NCI-H1436 treated with DMSO at 0.1 percent for 48 hours (cell line): ENCODE results near the gene PDGFRB.

Experiments used
- DNase-seq: peaks from one replicate; lab custom pipeline; 2025; lab: John Stamatoyannopoulos, UW

Gene PDGFRB

DNA sequence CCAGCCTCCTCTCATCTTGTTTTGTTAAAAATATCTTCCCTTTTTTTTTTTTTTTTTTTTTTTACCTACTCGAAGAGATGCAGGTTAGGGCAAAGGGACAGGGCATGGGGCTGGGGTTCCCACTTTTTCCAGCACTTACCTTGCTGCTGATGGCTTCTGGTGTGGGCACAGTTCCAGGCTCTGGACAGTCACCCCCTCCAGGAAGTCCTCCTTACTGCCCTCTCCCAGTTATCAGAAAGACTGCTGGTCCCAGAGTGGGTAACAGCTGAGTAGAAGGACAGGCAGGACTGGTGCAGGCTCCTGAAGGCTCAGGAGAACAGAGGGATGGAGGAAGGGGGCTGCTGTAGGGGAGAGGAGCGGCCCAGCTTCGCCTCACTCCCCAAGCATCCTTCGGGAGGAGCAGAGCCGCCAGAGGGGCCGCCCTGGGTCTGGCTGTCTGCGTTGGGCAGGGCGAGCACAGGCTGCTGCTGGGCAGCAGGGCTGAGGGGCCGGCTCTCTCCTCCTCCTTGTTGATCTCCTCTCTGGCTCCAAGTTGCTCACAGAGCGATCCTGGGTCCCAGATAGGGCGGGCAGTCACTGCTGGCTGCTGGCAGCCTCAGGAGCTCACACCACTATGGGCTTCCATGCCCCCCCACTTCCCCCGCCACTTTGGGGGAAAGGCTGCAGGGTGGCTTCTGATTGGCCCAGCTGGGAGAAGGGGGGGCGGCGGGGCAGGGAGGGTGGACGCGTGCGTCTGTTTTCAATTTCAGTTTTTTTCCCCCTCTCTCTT is at the start of gene PDGFRB:
Gene PDGFRB, minus strand, starts transcription at position 588 of the 769 bp plus-strand sequence. CDS start 18,798 bp downstream, outside the sequence.
- no peak for DNase-seq

DNA sequence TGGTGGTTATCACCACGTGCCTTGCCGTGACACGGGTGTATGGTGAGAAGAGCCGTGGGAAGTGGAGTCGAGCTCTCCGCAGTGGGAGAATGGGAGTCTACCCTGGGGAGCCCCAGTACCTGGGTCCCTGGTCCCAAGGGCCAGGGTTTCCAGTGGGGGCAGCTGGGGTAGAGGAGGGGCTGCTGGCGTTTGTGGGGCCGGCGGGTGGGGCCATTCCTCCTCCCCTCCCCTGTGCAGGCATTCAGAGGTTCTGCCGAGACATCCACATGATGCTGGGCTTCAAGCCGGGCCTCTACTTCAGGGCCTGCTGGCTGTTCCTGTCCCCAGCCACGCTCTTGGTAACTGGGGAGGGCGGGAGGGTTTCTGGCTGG is 48.9 kb upstream of the PDGFRB start:
- no peak for DNase-seq

DNA sequence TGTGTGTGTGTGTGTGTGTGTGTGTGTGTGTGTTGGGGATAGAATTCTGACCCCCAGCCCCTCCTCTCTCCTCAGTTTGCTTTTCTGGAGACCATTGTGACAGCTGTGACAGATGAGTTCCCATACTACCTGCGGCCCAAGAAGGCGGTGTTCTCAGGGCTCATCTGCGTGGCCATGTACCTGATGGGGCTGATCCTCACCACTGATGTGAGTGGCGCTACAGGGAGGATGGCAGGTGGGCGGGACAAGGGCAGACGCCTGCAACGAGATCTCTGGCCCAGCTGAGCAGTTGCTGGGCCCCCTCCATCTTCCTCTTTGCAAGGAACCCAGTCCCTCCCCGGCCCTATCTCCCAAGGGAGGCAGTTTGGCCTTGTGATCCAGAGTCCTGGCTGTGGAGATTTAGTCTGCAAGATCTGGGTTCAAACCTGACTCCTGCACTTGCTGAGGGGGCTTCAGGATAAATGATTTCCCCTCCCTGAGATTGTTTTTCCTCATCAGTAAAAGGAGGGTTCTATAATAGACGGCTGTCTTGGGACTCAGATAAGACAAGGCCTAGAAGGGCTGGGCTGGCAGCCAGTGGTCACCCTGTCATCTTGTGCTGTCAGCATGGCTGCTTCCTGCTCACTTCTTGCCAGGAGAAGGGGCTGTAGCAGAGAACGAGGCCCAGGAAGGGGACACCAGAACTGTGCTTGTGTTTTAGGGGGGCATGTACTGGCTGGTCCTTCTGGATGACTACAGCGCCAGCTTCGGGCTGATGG is 48.4 kb upstream of the PDGFRB start:
- DNase-seq, result no peak

DNA sequence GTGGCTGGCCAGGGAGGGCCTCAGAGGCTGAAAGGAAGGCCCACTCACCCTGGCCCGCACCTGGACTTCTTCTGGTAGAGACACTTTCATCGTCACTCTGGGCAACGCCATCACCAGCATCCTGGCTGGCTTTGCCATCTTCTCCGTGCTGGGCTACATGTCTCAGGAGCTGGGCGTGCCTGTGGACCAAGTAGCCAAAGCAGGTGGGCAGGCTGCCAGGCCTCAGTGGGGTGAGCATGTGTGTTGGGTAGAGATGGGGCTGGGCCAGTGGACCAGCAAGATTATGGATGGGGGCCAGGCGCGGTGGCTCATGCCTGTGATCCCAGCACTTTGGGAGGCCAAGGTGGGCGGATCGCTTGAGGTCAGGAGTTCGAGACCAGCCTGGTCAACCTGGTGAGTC is 46.9 kb upstream of the PDGFRB start:
- DNase-seq, result no peak

DNA sequence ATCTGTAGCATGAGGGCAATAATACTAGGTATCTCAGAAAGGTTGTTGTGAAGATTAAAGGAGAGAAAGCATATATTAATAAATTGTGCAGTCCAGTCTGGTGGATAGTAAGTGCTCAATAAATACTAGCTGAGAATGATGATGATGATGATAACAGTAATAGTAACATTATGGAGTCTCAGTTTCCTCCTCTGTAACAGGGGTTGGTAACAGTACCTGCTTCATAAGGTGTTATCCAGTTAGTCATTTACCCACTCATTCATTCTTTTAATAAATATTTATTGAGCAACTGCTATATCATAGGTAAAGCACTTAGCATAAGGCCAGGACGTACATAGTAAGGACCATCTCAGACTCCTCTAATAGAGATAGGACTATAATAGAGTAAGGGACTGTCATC is 41.8 kb upstream of the PDGFRB start:
- no peak for DNase-seq

DNA sequence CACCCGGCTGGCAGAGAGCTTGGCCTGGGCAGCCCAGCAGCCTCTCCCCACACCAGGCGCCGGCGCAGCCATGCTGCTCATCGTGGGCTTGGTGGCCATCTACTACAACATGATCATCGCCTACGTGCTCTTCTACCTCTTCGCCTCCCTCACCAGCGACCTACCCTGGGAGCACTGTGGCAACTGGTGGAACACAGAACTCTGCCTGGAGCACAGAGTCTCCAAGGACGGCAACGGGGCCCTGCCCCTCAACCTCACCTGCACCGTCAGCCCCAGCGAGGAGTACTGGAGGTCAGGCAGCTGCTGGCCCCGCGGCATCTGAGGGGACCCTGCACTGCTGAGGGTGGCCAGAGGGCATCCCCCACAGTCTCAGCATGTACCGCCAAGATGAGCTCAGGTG is 41.3 kb upstream of the PDGFRB start:
- no peak for DNase-seq

DNA sequence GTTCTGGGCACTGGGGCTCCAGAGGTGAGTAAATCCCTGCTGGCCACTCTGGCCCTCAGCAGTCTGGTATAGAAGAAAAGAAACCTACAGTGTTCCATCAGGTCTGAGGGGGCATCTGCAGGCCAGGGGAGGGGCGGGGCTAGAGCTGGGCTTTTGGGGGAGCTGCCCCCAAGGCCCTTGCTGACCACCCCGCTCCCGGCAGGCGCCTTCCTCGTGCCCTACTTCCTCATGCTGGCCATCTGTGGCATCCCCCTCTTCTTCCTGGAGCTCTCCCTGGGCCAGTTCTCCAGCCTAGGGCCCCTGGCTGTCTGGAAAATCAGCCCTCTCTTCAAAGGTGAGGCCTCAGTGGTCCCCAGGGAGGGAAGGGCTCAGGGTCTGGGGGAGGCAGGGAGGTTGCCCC is 40.9 kb upstream of the PDGFRB start:
- no peak for DNase-seq

DNA sequence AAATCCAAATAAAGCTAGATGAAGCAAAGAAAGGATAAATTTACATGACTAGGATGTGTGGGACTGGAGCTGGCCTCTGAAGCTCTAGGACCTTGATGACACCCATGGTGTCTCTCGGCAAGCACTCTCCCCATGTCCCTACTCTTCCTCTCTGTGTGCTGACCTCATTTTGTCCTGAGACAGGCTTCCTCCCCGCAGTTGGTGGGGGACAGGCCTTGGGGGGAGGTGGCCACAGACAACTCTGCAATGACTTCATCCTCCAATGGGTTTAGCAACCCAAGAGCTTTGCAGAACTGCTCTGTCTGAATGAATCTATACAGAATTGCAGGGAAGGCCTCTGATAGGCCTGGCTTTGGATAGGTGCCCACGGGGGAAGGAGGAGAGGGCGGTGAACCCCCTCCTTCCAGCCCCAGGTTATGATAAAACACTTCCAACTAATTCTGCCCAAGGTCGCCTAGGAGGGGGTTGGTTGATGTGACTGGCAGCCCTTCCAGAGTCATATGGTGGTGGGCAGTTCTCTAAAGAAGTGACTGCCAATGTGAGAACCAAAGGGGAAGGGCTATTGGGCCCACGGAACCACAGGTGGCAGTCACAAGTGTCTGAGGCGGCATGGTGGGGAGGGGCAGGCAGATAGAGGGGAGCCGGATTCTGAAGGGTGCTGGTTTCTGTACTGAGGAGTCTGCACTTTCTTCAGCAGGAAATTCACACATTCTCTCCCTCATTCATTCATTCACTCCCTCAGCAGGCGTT is 40.3 kb upstream of the PDGFRB start:
- no peak for DNase-seq

GRCh38 chr5:150192462-150192861 is 36.8 kb upstream of the PDGFRB start:
- DNase-seq, result no peak

DNA sequence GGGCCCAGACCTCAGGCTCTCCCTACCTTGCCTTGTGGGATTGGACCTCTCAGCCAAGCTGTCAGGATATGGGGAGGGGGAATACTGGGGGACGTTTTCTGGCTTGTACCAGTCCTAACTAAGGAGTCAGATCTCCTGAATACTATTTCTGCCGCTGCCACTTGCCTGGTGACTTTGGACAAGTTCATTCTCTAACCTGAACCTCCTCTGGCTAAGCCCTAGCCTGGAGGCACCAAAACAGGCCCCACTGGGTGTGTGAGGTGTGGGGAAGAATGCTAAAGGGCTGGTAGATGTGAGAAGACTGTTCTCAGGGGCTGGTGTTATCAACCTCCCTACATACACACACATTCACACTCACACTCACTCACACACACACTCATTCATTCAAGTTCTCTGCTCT is 35.3 kb upstream of the PDGFRB start:
- no peak for DNase-seq

DNA sequence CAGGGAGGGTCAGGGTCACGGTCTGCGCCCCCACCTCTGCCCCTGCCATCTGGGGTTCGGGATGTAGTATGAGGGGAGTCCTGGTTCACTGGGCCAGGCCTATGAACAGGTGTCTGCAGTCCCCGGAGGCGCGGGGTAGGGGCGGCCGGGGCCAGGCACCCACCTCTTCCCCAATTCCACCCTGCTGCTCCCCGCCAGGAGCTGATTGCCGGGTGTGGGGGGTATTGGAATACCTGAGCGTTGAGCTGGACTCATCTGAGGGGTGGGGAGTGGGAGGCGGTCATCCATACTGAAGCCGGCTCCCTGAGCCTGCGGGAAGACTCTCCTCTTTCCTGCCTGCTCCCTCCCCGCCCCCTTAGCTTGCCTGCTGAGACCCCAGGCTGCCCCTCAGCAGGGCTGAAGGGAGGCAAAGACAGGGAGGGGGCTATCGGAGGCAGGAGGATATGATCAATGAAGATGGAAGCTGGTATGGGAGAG is 34.9 kb upstream of the PDGFRB start:
- no peak for DNase-seq

DNA sequence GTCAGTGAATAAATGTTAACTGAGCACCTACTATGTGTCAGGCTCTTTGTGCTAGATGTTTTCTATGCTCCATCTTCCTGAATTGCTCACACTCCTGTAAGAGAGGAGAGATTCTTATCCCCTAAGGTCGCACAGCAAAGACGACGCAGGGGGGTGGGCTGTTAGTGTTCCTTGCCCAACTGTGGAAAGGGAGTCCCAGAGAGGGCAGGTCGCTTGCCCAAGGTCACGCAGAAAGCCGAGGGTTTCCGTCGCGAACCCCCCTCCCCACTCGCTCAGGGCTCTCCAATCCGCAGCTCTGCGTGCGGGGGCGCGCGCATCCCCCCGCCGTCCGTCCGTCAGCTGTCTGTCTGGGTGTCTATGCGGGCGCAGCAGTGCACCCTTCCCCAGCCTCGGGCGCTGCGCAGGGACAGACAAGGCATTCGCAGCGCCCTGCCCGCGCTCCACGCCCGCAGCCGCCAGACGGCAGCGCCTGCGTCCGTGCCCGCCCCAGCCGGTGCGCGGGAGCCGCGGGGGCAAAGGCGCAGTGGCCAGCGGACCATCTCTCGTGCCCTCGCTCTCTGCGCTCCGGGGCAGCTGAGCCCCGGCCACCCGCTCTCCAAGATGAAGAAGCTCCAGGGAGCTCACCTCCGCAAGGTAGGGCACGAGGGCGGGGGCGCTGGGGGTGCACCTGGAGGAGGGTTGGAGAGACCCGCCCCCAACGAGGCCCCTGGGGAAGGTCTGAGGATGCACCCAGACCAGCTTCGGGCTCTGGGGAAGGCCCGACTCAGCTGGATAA is 34.3 kb upstream of the PDGFRB start, which contains the start of gene SLC6A7:
Gene SLC6A7, plus strand, starts transcription at position 335 of the 775 bp plus-strand sequence. Its CDS starts 266 bp downstream, at position 601.
- no peak for DNase-seq

DNA sequence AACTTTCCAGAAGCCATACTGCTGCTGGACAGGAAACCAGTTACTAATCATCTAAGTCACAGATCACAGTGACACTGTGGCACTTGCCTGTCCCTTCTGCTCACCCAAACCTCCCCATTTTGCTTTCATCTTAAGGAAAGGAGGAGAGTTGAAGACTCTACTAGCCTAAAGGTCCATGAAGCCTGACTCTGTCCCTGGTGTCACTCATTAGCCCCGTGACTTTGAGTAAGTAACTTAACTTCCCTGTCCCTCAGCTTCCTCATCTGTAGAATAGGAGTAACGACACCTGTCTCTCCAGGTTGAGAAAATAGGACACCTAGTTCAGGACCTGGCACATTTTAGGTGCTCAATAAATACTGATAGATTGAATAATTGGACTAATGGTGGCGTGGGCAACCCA is 33.7 kb upstream of the PDGFRB start:
- no peak for DNase-seq

DNA sequence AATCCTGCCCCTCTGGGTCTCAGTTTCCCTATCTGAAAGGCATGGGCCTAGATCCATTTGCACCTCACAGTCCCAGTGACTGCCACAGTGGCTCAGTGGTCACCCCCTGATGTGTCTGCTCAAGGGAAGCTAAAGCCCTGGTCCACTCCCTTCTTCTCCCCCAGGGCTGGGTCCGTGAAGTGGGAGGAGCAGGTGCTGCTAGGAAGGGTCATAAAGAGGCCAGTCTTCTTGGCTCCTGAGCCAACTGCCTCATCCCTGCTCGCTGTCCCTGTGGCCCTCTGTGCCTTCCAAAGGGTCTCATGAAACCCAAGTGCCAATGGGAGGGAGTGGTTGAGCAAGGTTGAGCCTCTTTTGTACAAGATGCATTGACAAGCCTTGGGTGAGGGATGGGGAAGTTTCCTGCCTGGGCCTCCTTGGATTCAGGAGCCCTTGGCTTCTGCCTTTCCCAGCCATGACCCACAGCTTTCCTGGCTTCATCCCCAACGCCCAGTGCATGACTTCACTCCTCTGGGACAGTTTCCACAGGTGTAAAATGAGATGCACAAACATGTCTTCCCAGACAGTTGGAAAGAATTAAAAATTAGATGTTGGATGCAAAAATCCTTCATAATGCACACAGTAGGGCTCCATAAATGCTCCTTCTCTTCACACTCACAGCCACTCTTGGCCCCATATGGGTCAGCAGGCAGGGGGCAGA is 32.6 kb upstream of the PDGFRB start:
- no peak for DNase-seq

GRCh38 chr5:150186897-150187296 is 31.3 kb upstream of the PDGFRB start:
- DNase-seq, result no peak

DNA sequence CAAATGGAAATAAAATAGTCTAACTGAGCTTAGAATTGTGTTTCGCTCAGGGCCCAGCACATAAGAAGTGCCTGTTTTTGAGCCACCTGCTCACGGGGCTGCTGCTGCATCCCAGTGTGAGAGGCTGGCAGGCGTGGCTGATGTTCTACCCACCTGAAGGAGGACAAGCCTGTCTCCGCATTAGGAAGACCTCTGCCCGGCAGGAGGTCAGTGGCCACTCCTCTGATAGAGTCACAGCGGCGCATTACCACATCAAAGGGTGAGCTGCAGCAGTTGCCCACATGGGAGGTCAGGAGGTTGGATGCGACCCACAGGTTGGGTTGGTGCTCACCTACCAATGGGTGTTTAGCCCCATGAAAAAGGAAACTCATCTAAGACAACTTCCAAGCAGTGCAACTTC is 30.5 kb upstream of the PDGFRB start:
- DNase-seq, result no peak

DNA sequence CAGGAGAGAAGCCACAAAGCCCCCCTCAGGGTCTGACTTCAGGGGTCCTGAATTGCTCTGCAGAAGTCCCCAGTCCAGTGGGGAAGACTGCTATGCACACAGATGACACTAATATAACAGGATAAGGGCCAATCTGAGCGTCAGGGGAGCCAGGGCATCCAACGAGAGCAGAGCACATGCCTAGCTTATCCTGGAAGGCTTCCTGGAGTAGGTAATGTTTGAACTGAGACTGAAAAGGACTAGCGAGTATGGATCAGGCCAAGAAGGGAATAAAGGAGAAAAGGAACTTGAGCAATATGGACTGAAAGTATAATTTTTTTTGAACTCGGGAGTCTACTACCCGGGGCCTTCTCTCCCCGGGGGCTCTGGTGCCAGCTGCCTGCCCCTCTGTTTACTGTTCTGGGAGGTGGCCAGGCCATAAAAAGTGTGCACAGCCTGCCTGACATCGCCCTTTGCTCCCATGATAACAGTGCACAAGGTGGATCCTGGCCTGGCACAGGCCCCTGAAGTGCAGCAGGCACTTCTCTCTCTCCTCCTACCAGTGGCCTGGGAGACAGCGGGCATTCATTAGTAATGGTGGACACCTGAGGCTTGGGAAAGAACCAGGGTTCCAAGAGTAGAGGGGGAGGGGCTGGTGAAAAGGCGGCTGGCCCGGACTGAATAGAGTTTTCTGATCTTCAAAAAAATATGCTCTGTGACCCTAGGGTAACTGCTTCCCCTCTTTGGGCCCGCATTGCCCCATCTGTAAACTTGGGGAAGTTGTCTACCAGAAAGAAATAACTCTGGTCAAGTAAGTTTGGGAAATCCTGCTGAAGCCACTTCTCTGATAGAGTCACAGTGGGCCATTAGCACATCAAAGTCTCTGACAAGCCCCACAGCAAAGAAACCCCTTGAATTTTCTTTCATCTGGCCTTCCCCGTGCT is 29.6 kb upstream of the PDGFRB start:
- DNase-seq, result no peak

- no peak for DNase-seq
Measured at GRCh38 chr5:150184006-150184405, 28.4 kb upstream of the PDGFRB start.

- DNase-seq, result no peak
Measured at GRCh38 chr5:150183436-150183835, 27.8 kb upstream of the PDGFRB start.

DNA sequence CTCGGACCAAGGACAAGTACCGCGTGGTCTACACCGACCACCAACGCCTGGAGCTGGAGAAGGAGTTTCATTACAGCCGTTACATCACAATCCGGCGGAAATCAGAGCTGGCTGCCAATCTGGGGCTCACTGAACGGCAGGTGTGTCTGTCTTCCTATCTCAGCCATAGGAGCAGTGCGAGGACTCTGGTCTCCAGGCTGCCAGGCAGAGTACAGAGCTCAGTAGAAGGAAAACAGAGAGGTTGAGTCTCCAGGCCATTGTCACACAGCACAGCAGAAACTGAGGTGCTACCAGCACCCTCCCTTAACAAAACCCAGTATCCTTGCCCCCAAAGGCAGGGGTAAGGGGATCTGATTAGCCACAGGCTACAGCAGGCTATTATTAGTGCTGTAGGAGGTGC is 27.1 kb upstream of the PDGFRB start:
- DNase-seq, result no peak
